ENCODE results near the gene RHOF.

DNA sequence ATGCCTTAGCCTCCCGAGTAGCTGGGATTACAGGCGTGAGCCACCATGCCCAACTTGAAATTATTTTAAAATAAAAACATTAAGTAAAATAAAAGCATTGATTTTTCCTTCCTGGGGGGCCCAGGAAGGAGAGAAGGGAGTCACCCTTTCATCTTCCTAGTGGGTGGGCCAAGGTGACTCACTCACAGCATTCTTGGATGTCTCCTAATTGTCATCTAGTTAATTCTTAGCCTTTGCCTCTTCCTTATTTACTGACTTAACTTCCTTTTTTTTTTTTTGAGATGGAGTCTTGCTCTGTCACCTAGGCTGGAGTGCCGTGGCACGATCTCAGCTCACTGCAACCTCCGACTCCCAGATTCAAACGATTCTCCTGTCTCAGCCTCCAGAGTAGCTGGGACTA, 51.7 kb downstream of the RHOF start:
- no peak for TF ChIP-seq EP300 (IDR thresholded peaks at IDR 0.05)
- TF ChIP-seq, protein P1, sequence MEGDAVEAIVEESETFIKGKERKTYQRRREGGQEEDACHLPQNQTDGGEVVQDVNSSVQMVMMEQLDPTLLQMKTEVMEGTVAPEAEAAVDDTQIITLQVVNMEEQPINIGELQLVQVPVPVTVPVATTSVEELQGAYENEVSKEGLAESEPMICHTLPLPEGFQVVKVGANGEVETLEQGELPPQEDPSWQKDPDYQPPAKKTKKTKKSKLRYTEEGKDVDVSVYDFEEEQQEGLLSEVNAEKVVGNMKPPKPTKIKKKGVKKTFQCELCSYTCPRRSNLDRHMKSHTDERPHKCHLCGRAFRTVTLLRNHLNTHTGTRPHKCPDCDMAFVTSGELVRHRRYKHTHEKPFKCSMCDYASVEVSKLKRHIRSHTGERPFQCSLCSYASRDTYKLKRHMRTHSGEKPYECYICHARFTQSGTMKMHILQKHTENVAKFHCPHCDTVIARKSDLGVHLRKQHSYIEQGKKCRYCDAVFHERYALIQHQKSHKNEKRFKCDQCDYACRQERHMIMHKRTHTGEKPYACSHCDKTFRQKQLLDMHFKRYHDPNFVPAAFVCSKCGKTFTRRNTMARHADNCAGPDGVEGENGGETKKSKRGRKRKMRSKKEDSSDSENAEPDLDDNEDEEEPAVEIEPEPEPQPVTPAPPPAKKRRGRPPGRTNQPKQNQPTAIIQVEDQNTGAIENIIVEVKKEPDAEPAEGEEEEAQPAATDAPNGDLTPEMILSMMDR (IDR thresholded peaks at IDR 0.05): no peak
